BLaER1 treated with 17β-estradiol and CSF1 and Interleukin-3, amounts not matched to agents 10 nM and 100 nM (cell line): ENCODE data around the gene KTN1.

Source experiments
- H3K27ac ChIP-seq, 11 experiments: shearing (Covaris generic); formaldehyde crosslinking; 2 replicates each; pipeline ENCODE4 v1.8.1; 2022
- H3K27me3 ChIP-seq, 11 experiments: shearing (Covaris generic); formaldehyde crosslinking; 2 replicates each; pipeline ENCODE4 v1.8.1; 2022
- H3K36me3 ChIP-seq, 11 experiments: shearing (Covaris generic); formaldehyde crosslinking; 2 replicates each; pipeline ENCODE4 v1.8.1; 2022
- H3K4me1 ChIP-seq, 10 experiments: shearing (Covaris generic); formaldehyde crosslinking; 2 replicates each; pipeline ENCODE4 v1.8.1; 2022
- H3K4me2 ChIP-seq, 11 experiments: shearing (Covaris generic); formaldehyde crosslinking; 2 replicates each; pipeline ENCODE4 v1.8.1; 2022
- H3K4me3 ChIP-seq, 10 experiments: shearing (Covaris generic); formaldehyde crosslinking; 2 replicates each; pipeline ENCODE4 v1.8.1; 2022
- H3K9ac ChIP-seq, 11 experiments: shearing (Covaris generic); formaldehyde crosslinking; 2 replicates each; pipeline ENCODE4 v1.8.1; 2022
- H3K9me3 ChIP-seq, 11 experiments: shearing (Covaris generic); formaldehyde crosslinking; replicated peaks in 1 of 11; 2 replicates each; pipeline ENCODE4 v1.8.1; 2022
- H4K20me1 ChIP-seq, 11 experiments: shearing (Covaris generic); formaldehyde crosslinking; 2 replicates each; pipeline ENCODE4 v1.8.1; 2022
- Cebpa-rat ChIP-seq, 11 experiments: shearing (Covaris generic); IDR thresholded peaks; 2 replicates each; pipeline ENCODE4 v1.8.1; 2022

The KTN1 gene

DNA sequence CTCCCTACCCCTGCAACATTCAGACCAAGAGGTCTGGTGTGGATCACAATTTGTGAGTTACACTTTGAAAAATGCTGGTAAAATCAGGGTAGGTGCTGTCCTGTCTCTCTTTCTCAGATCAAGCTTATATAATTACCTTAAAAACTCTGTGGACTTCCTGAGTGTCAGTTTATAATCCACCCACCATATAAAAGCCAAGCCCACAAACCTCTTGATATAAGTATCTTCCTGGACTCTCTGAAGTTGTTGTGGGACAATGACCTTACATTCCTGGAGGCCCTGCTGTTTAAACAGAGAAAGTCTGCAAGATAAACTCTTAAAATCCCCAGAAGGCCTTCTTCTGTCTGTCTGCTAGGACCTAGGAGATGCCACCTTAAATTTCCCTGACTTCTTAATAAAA is 11.4 kb upstream of the KTN1 start:
- H3K27me3 ChIP-seq: no peaks in the 10 kb centered on the region
- no peaks in the 10 kb centered on the region for H3K4me1 ChIP-seq
- H3K36me3 ChIP-seq: no peaks in the 10 kb centered on the region
- H3K4me2 ChIP-seq: no peak overlapping the region
- H3K9me3 ChIP-seq: no peaks in the 10 kb centered on the region
- H3K9ac ChIP-seq: no peak overlapping the region
- no peak overlapping the region for H3K4me3 ChIP-seq
- H4K20me1 ChIP-seq: no peaks in the 10 kb centered on the region
- H3K27ac ChIP-seq: no peak overlapping the region
- TF ChIP-seq Cebpa-rat (IDR thresholded peaks at IDR 0.05): no peak

DNA sequence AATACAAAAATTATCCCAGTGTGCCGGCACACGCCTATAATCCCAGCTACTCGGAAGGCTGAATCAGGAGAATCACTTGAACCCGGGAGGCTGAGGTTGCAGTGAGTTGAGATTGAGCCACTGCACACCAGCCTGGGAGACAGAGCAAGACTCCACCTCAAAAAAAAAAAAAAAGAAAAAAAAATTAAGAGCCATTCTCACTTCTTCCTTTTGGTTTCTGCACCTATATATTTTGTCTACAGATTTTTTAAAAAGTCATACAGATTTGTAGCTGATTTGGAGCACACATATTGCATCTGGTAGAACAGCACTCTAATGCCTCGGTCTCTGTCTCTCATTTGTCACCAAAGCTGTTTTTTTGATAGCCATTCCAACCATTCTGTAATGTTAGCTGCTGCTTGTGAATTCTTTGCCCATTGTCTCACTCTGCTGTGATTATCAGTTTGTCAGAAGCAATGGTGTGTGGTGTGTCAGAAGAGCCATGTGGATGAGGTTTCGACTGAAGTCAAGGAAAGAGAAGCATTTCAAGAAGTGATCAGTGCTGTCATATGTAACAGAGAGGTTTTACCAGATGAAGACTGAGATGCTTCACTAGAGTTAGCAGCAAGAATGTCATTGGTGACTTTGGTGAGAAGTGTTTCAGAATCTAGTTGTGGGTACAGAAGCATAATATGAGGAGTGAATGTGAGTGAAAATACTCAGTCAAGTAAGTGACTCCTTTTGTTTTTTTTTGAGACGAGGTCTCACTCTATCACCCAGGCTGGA is 8.7 kb upstream of the KTN1 start:
- Histone ChIP-seq H3K27me3 (no peaks in the 10 kb centered on the region), H3K27ac (no peak overlapping the region), H3K4me1 (no peaks in the 10 kb centered on the region), H3K9me3 (no peaks in the 10 kb centered on the region), H3K4me3 (no peak overlapping the region), H3K4me2 (no peak overlapping the region), H3K36me3 (peaks cover 0 to 4% (median 0%) of the 10 kb centered on the region in 11 experiments; a peak in 1 of 22 replicates), H4K20me1 (no peaks in the 10 kb centered on the region), H3K9ac (no peak overlapping the region)
- no peak for TF ChIP-seq Cebpa-rat (IDR thresholded peaks at IDR 0.05)

DNA sequence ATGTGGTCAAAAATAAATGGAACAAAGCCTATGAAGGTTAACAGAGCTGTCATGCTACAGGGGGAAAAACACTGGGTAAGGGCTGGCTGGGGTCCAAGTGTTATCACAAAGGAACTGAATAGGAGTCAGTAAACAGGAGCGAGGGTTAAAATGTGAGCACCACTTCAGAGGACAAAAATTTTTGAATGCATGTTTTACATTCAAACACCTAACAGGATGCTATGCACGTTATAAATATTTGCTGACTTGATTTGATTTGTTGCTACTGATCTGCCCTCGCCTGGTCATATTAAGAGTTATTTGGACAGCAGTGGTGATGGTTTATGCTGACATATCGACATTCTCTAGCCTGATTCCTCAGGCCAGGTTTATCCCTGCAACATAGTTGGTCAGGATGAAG is 7.4 kb upstream of the KTN1 start:
- Histone ChIP-seq H3K27me3 (no peaks in the 10 kb centered on the region), H3K4me3 (no peak overlapping the region), H3K4me2 (no peak overlapping the region), H3K4me1 (no peaks in the 10 kb centered on the region), H3K27ac (no peak overlapping the region), H3K9ac (no peak overlapping the region), H3K9me3 (no peaks in the 10 kb centered on the region), H3K36me3 (peaks cover 0 to 15% (median 8%) of the 10 kb centered on the region in 11 experiments; a peak in 6 of 22 replicates), H4K20me1 (no peaks in the 10 kb centered on the region)
- no peak for TF ChIP-seq Cebpa-rat (IDR thresholded peaks at IDR 0.05)

DNA sequence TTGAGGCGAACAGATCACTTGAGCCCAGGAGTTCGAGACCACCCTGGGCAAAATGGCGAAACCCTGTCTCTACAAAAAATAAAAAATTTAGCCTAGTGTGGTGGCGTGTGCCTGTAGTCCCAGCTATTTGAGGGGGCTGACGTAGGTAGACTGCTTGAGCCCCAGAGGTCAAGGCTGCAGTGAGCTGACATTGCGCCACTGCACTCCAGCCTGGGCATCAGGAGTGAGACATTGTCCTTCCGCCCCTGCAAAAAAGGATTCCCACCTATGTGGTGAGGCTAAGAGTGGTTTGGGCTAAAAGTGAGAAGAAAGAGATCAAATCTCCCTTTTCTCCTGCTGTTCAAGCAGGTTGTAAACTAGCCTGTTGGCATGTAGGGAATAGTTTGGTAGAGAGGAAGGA is 5.0 kb upstream of the KTN1 start:
- TF ChIP-seq Cebpa-rat (IDR thresholded peaks at IDR 0.05): no peak
- no peak overlapping the region for H3K9ac ChIP-seq
- no peak overlapping the region for H3K4me3 ChIP-seq
- peaks cover 0 to 15% (median 8%) of the 10 kb centered on the region in 11 experiments; a peak in 6 of 22 replicates for H3K36me3 ChIP-seq
- H4K20me1 ChIP-seq: no peaks in the 10 kb centered on the region
- H3K9me3 ChIP-seq: no peaks in the 10 kb centered on the region
- no peaks in the 10 kb centered on the region for H3K27me3 ChIP-seq
- H3K4me2 ChIP-seq: no peak overlapping the region
- no peak overlapping the region for H3K27ac ChIP-seq
- peaks cover 8 to 15% (median 12%) of the 10 kb centered on the region in 10 experiments for H3K4me1 ChIP-seq

GRCh38 chr14:55577229-55577628 is 2.8 kb upstream of the KTN1 start:
- Histone ChIP-seq H3K4me1 (peaks cover 18 to 26% (median 22%) of the 10 kb centered on the region in 10 experiments), H4K20me1 (peaks cover 12 to 19% (median 18%) of the 10 kb centered on the region in 11 experiments), H3K36me3 (peaks cover 0 to 15% (median 8%) of the 10 kb centered on the region in 11 experiments; a peak in 6 of 22 replicates), H3K9ac (no peak overlapping the region), H3K27ac (no peak overlapping the region), H3K27me3 (no peaks in the 10 kb centered on the region), H3K4me2 (no peak overlapping the region), H3K9me3 (no peaks in the 10 kb centered on the region), H3K4me3 (no peak overlapping the region)
- no peak for TF ChIP-seq Cebpa-rat (IDR thresholded peaks at IDR 0.05)

DNA sequence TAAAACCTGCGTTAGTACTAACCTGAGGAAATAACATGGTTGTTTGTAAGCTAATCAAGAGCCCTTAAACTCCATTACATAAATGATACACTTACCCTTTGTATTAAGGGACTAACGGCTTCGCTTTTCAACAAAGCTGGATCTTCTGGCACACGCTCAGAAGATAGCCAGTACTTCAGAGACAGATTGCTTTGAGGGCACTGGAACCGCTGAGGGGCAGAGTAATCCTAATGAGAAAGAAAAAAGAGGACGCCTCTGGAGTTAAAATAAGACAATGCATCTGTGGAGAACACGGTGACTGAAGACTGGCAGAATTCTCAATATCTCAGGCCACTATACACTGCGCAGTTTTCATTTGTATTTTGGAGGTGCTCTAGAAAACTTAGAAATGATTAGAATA is 1.5 kb upstream of the KTN1 start:
- H3K9ac ChIP-seq: peak overlapping the region in 2 of 11 experiments; percentile 94 to 97; a peak in 2 of 22 replicates
- peak overlapping the region in 9 of 11 experiments; percentile 71 to 87 (median 84); a peak in 18 of 22 replicates for H3K4me2 ChIP-seq
- no peaks in the 10 kb centered on the region for H3K9me3 ChIP-seq
- peak overlapping the region in 1 of 10 experiments; percentile 98; a peak in 2 of 20 replicates for H3K4me3 ChIP-seq
- H3K27me3 ChIP-seq: no peaks in the 10 kb centered on the region
- H3K27ac ChIP-seq: no peak overlapping the region
- peaks cover 0 to 15% (median 8%) of the 10 kb centered on the region in 11 experiments; a peak in 6 of 22 replicates for H3K36me3 ChIP-seq
- H3K4me1 ChIP-seq: peaks cover 31 to 39% (median 35%) of the 10 kb centered on the region in 10 experiments
- H4K20me1 ChIP-seq: peaks cover 20 to 32% (median 31%) of the 10 kb centered on the region in 11 experiments
- TF ChIP-seq Cebpa-rat (IDR thresholded peaks at IDR 0.05): no peak

GRCh38 chr14:55580470-55581341 is 699 bp downstream of the KTN1 start:
- peaks cover 42 to 54% (median 53%) of the 10 kb centered on the region in 11 experiments for H4K20me1 ChIP-seq
- peaks cover 0 to 15% (median 7%) of the 10 kb centered on the region in 11 experiments; a peak in 6 of 22 replicates for H3K36me3 ChIP-seq
- no peak for TF ChIP-seq Cebpa-rat (IDR thresholded peaks at IDR 0.05)
- no peaks in the 10 kb centered on the region for H3K27me3 ChIP-seq
- H3K4me1 ChIP-seq: peaks cover 50 to 53% (median 52%) of the 10 kb centered on the region in 10 experiments
- peak overlapping the region; percentile 83 to 98 (median 94) for H3K4me3 ChIP-seq
- no peaks in the 10 kb centered on the region for H3K9me3 ChIP-seq
- H3K27ac ChIP-seq: peak overlapping the region; percentile 77 to 99 (median 96)
- H3K4me2 ChIP-seq: peak overlapping the region; percentile 76 to 95 (median 87)
- peak overlapping the region; percentile 94 to 99 (median 97) for H3K9ac ChIP-seq

- peaks cover 49 to 60% (median 59%) of the 10 kb centered on the region in 11 experiments for H4K20me1 ChIP-seq
- no peaks in the 10 kb centered on the region for H3K9me3 ChIP-seq
- H3K27ac ChIP-seq: peak overlapping the region in 10 of 11 experiments; percentile 93 to 99 (median 96); a peak in 21 of 22 replicates
- peaks cover 52 to 60% (median 58%) of the 10 kb centered on the region in 10 experiments for H3K4me1 ChIP-seq
- H3K27me3 ChIP-seq: no peaks in the 10 kb centered on the region
- H3K4me2 ChIP-seq: peak overlapping the region; percentile 76 to 95 (median 87)
- peak overlapping the region; percentile 94 to 99 (median 97) for H3K9ac ChIP-seq
- peak overlapping the region; percentile 83 to 98 (median 94) for H3K4me3 ChIP-seq
- H3K36me3 ChIP-seq: peaks cover 0 to 10% (median 7%) of the 10 kb centered on the region in 11 experiments; a peak in 6 of 22 replicates
- TF ChIP-seq Cebpa-rat (IDR thresholded peaks at IDR 0.05): no peak
Observed at GRCh38 chr14:55581342-55581771, 1.4 kb downstream of the KTN1 start.
